Measurements from ENCODE around the gene NXNL1. TPM values are rescaled to one million over a fixed set of nuclear protein-coding genes. Genes with fewer than 3 reads are reported as not detected.

NXNL1 gene
- total RNA-seq, 4 donors from 2014 or later, result not detected

GRCh38 chr19:17469481-17470067, 8.8 kb upstream of the NXNL1 start:
- intact Hi-C loops (cut with DNase I; ENCODE audit: low total_unique reads), result no loop called here
- TF ChIP-seq, protein P1, sequence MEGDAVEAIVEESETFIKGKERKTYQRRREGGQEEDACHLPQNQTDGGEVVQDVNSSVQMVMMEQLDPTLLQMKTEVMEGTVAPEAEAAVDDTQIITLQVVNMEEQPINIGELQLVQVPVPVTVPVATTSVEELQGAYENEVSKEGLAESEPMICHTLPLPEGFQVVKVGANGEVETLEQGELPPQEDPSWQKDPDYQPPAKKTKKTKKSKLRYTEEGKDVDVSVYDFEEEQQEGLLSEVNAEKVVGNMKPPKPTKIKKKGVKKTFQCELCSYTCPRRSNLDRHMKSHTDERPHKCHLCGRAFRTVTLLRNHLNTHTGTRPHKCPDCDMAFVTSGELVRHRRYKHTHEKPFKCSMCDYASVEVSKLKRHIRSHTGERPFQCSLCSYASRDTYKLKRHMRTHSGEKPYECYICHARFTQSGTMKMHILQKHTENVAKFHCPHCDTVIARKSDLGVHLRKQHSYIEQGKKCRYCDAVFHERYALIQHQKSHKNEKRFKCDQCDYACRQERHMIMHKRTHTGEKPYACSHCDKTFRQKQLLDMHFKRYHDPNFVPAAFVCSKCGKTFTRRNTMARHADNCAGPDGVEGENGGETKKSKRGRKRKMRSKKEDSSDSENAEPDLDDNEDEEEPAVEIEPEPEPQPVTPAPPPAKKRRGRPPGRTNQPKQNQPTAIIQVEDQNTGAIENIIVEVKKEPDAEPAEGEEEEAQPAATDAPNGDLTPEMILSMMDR (IDR thresholded peaks at IDR 0.05), result peak in 2 of 4 experiments; percentile 5 to 16
- peak in 1 of 2 donors; percentile 26 for TF ChIP-seq POLR2A (IDR thresholded peaks at IDR 0.05)
- H3K36me3 ChIP-seq, result no peaks in the 10 kb centered on the region
- no peaks in the 10 kb centered on the region for H3K27me3 ChIP-seq
- H3K4me3 ChIP-seq, result peak overlapping the region; percentile 54 to 78
- H3K9me3 ChIP-seq, result no peaks in the 10 kb centered on the region
- DNase-seq, result peak; percentile 95 to 99
- peak overlapping the region; percentile 89 to 92 for H3K27ac ChIP-seq
- peaks cover 5 to 15% of the 10 kb centered on the region in 2 donors for H3K4me1 ChIP-seq

GRCh38 chr19:17469092-17469480, 8.4 kb upstream of the NXNL1 start:
- H3K27me3 ChIP-seq, result no peaks in the 10 kb centered on the region
- no peak for TF ChIP-seq POLR2A (IDR thresholded peaks at IDR 0.05)
- TF ChIP-seq, protein P1 (IDR thresholded peaks at IDR 0.05), result no peak
- no peaks in the 10 kb centered on the region for H3K36me3 ChIP-seq
- no peak for DNase-seq
- peaks cover 5 to 15% of the 10 kb centered on the region in 2 donors for H3K4me1 ChIP-seq
- intact Hi-C loops (cut with DNase I; ENCODE audit: low total_unique reads), result no loop called here
- peak overlapping the region; percentile 54 to 78 for H3K4me3 ChIP-seq
- peak overlapping the region; percentile 89 to 92 for H3K27ac ChIP-seq
- no peaks in the 10 kb centered on the region for H3K9me3 ChIP-seq

DNA sequence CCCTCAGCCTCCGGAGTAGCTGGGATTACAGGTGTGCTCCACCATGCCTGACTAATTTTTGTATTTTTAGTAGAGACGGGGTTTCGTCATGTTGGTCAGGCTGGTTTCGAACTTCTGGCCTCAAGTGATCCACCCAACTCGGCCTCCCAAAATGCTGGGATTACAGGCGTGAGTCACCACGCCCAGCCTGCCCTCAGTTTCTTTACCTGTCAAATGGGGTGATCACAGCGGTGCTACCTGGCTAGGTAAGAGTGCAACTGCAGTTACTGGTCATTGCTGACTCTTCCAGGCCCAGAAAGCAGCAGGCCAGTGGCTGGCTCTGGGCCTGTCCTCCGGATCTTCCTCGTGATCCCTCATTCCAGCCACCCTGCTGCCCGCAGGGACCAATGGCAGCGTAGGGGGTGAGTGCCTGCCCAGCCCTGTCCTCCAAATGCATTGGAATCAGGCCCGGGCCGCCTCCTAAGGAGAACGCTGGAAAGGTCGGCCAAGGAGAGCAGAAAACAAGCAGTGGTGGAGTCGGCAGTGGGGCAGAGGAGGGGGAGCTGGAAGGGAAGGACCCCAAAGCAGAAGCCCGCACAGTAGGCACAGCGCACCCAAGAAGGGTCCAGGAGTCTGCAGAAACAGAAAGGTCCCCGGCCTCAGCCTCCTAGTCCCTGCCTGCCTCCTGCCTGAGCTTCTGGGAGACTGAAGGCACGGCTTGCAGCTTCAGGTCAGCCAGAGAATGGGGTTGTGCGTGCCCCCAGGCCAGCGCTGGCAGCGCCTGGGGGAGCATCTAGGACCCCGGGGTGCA, 7.8 kb upstream of the NXNL1 start:
- Histone ChIP-seq H3K4me3 (peak overlapping the region; percentile 54 to 78), H3K4me1 (peaks cover 5 to 15% of the 10 kb centered on the region in 2 donors), H3K27ac (peak overlapping the region; percentile 89 to 92), H3K36me3 (no peaks in the 10 kb centered on the region), H3K27me3 (no peaks in the 10 kb centered on the region), H3K9me3 (no peaks in the 10 kb centered on the region)
- TF ChIP-seq, protein P1 (IDR thresholded peaks at IDR 0.05), result no peak
- TF ChIP-seq POLR2A (IDR thresholded peaks at IDR 0.05), result no peak
- intact Hi-C loops (cut with DNase I; ENCODE audit: low total_unique reads), result no loop called here
- DNase-seq, result peak; percentile 42 to 45

DNA sequence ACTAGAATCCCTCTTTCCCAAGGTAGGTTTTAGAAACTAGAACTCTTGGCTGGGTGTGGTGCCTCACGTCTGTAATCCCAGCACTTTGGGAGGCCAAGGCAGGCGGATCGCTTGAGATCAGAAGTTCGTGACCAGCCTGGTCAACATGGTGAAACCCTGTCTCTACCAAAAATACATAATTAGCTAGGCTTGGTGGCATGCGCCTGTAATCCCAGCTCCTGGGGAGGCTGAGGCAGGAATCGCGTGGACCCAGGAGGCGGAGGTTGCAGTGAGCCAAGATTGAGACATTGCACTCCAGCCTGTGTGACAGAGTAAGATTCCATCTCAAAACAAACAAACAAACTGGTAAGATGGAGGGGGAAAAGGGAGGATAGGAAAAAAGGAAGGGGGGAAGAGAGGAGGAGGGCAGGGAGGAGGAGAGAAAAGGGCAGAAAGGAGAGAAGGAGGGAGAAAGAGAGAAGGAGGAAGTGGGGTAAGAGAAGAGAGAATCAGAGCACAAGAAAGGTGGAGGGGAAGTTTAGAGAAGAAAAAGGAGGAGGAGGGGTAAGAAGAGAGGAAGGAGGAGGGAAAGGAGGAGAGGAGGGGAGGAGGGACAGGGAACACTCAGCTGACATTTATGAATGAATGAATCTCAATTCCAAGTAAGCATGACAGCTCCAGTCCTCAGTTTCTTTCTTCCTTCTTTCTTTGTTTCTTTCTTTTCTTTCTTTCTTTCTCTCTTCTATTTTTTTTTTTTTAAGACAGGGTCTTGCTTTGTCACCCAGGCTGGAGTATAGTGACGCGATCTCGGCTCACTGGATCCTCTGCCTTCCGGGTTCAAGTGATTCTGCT, 7.0 kb upstream of the NXNL1 start:
- Histone ChIP-seq H3K36me3 (no peaks in the 10 kb centered on the region), H3K4me1 (peaks cover 5 to 15% of the 10 kb centered on the region in 2 donors), H3K9me3 (no peaks in the 10 kb centered on the region), H3K27me3 (no peaks in the 10 kb centered on the region), H3K27ac (peak overlapping the region in 1 of 2 donors; percentile 89), H3K4me3 (no peak overlapping the region)
- intact Hi-C loops (cut with DNase I; ENCODE audit: low total_unique reads), result no loop called here
- TF ChIP-seq POLR2A (IDR thresholded peaks at IDR 0.05), result no peak
- TF ChIP-seq, protein P1 (IDR thresholded peaks at IDR 0.05), result no peak
- DNase-seq, result no peak

Data from uterus (tissue), 4 donors.